Neural cell (in vitro differentiated cells): Measurements from ENCODE around the gene ARHGEF4. TPM values are rescaled to one million over a fixed set of nuclear protein-coding genes. Genes with fewer than 3 reads are reported as not detected.

Source experiments
- H2AFZ ChIP-seq: fragments of 200-600, 300-800 bp; sonication (generic), shearing (Covaris generic); 2 replicates; pipeline ENCODE4 v1.6.0; 2014; ENCODE audit warnings: low read depth, mild to moderate bottlenecking, antibody characterized with exemption, low read length, moderate library complexity
- H3F3A ChIP-seq: fragments of 200-600 bp; shearing (Covaris generic); 2 replicates; pipeline ENCODE4 v1.6.1; 2016; ENCODE audit warnings: mild to moderate bottlenecking, moderate library complexity, mixed read lengths, antibody characterized with exemption, low read length; ENCODE audit not compliant: insufficient read depth, poor library complexity, severe bottlenecking
- H3K27ac ChIP-seq: fragments of 200-600, 300-800 bp; sonication (generic), shearing (Covaris generic); 2 replicates; pipeline ENCODE4 v1.5.1; 2014; ENCODE audit warnings: mild to moderate bottlenecking, low read length, moderate library complexity
- H3K27me3 ChIP-seq: fragments of 300-800, 200-600 bp; sonication (generic), shearing (Covaris generic); 2 replicates; pipeline ENCODE4 v1.6.0; 2014; ENCODE audit warnings: mild to moderate bottlenecking, low read depth, low read length, moderate library complexity; ENCODE audit not compliant: insufficient read depth
- H3K36me3 ChIP-seq: fragments of 300-800, 200-600 bp; sonication (generic), shearing (Covaris generic); 2 replicates; pipeline ENCODE4 v1.5.1; 2014; ENCODE audit warnings: mild to moderate bottlenecking, antibody characterized with exemption, low read length, moderate library complexity; ENCODE audit not compliant: insufficient read depth
- H3K4me2 ChIP-seq: fragments of 300-800, 200-600 bp; sonication (generic), shearing (Covaris generic); 2 replicates; pipeline ENCODE4 v1.6.0; 2014; ENCODE audit warnings: mild to moderate bottlenecking, low read length
- H3K4me3 ChIP-seq: fragments of 300-800, 200-600 bp; sonication (generic), shearing (Covaris generic); 2 replicates; pipeline ENCODE4 v1.5.1; 2014; ENCODE audit warnings: mild to moderate bottlenecking, low read length, moderate library complexity
- H3K79me2 ChIP-seq: fragments of 200-600 bp; shearing (Covaris generic); replicated peaks from 2 replicates; pipeline ENCODE4 v1.6.0; 2014; ENCODE audit warnings: mild to moderate bottlenecking, low read length, moderate library complexity; ENCODE audit not compliant: insufficient read depth
- H3K9ac ChIP-seq: fragments of 300-800, 200-600 bp; sonication (generic), shearing (Covaris generic); 2 replicates; pipeline ENCODE4 v1.6.1; 2016; ENCODE audit warnings: mild to moderate bottlenecking, low read length, mixed read lengths
- H3K9me2 ChIP-seq: fragments of 200-600 bp; shearing (Covaris generic); 2 replicates; pipeline ENCODE4 v1.6.1; 2016; ENCODE audit warnings: mild to moderate bottlenecking, low read length, mixed read lengths; ENCODE audit not compliant: insufficient read depth
- H3K9me3 ChIP-seq: fragments of 200-600, 300-800 bp; sonication (generic), shearing (Covaris generic); 2 replicates; pipeline ENCODE4 v1.6.1; 2016; ENCODE audit warnings: mild to moderate bottlenecking, mixed run types, low read length, moderate library complexity, mixed read lengths
- H4K20me1 ChIP-seq: fragments of 200-600 bp; shearing (Covaris generic); 2 replicates; pipeline ENCODE4 v1.6.1; 2016; ENCODE audit warnings: mild to moderate bottlenecking, mixed run types; ENCODE audit not compliant: insufficient read depth
- EP300 ChIP-seq: fragments of 450-650 bp; conservative IDR thresholded peaks from 2 replicates; pipeline ENCODE4 v1.6.1; 2014; ENCODE audit warnings: antibody characterized with exemption, mild to moderate bottlenecking, moderate library complexity; ENCODE audit not compliant: poor library complexity, severe bottlenecking
- EZH2 ChIP-seq: fragments of 200-600, 300-800 bp; shearing (Covaris generic), sonication (generic); IDR thresholded peaks from 2 replicates; pipeline ENCODE4 v1.6.1; 2014; ENCODE audit warnings: antibody characterized with exemption, low read length, borderline replicate concordance, mild to moderate bottlenecking; ENCODE audit not compliant: insufficient read depth, poor library complexity, severe bottlenecking
- MXI1 ChIP-seq: fragments of 450-650 bp; conservative IDR thresholded peaks from 2 replicates; pipeline ENCODE4 v1.6.1; 2014; ENCODE audit warnings: antibody characterized with exemption, mild to moderate bottlenecking; ENCODE audit not compliant: poor library complexity, severe bottlenecking
- POLR2AphosphoS5 ChIP-seq: IDR thresholded peaks from 2 replicates; pipeline ENCODE4 v1.6.1; 2012
- RAD21 ChIP-seq: fragments of 450-650 bp; conservative IDR thresholded peaks from 2 replicates; pipeline ENCODE4 v1.6.1; 2014; ENCODE audit warnings: antibody characterized with exemption, mild to moderate bottlenecking, moderate library complexity
- SMC3 ChIP-seq: fragments of 450-650 bp; conservative IDR thresholded peaks from 2 replicates; pipeline ENCODE4 v1.6.1; 2014; ENCODE audit warnings: antibody characterized with exemption, mild to moderate bottlenecking, moderate library complexity; ENCODE audit not compliant: poor library complexity
- TAF1 ChIP-seq: IDR thresholded peaks from 2 replicates; pipeline ENCODE4 v1.6.1; 2012; ENCODE audit warnings: low read depth
- polyA plus RNA-seq: library from polyadenylated mRNA; depleted of rRNA; stranded (reverse); fragments of >200 nt; gene quantifications from 2 replicates; pipeline ENCODE4 v1.2.3, GENCODE V29; 2014
- TF ChIP-seq, protein P1 (sequence below): fragments of 450-650 bp; IDR thresholded peaks from 2 replicates; pipeline ENCODE4 v1.5.1; 2014; ENCODE audit warnings: antibody characterized with exemption, mild to moderate bottlenecking, moderate library complexity; ENCODE audit not compliant: poor library complexity, severe bottlenecking
- TF ChIP-seq, protein P2 (sequence below): IDR thresholded peaks from 2 replicates; pipeline ENCODE4 v1.6.1; 2012; ENCODE audit warnings: borderline replicate concordance

The ARHGEF4 gene
- polyA plus RNA-seq, 1 donor from 2014 or later, result 45.9 TPM

DNA sequence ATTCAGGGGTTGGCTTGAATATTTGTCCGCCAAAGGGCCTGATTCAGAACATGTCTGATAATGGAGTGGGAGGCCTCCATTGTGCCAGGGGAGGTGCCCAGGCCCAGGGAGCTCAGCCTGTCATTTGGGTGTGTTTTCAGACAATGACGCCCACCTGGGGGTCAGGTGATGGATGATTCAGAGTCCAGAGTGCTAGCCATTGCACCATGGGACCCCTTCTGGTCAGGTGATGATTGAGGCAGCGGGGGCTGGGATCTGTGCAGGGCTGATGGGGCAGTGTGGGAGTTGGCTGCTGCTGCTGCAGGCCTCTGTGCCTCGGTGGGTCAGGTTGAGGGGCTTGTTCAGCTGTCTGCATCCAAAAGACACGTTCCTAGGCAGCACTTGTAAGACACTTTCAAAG is 8.3 kb upstream of the ARHGEF4 start:
- Histone ChIP-seq H3K4me2 (no peak overlapping the region), H2AFZ (no peak overlapping the region), H3K9ac (no peak overlapping the region), H3K27me3 (no peaks in the 10 kb centered on the region), H3F3A (no peaks in the 10 kb centered on the region), H3K79me2 (no peaks in the 10 kb centered on the region), H3K27ac (no peak overlapping the region), H3K4me3 (no peak overlapping the region), H3K9me3 (no peaks in the 10 kb centered on the region), H4K20me1 (no peaks in the 10 kb centered on the region), H3K9me2 (no peaks in the 10 kb centered on the region), H3K36me3 (no peaks in the 10 kb centered on the region)
- TF ChIP-seq TAF1 (no peak), POLR2AphosphoS5 (no peak), EP300 (no peak), MXI1 (no peak), RAD21 (no peak), SMC3 (no peak), EZH2 (no peak)
- TF ChIP-seq, protein P1, sequence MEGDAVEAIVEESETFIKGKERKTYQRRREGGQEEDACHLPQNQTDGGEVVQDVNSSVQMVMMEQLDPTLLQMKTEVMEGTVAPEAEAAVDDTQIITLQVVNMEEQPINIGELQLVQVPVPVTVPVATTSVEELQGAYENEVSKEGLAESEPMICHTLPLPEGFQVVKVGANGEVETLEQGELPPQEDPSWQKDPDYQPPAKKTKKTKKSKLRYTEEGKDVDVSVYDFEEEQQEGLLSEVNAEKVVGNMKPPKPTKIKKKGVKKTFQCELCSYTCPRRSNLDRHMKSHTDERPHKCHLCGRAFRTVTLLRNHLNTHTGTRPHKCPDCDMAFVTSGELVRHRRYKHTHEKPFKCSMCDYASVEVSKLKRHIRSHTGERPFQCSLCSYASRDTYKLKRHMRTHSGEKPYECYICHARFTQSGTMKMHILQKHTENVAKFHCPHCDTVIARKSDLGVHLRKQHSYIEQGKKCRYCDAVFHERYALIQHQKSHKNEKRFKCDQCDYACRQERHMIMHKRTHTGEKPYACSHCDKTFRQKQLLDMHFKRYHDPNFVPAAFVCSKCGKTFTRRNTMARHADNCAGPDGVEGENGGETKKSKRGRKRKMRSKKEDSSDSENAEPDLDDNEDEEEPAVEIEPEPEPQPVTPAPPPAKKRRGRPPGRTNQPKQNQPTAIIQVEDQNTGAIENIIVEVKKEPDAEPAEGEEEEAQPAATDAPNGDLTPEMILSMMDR, result no peak
- TF ChIP-seq, protein P2, sequence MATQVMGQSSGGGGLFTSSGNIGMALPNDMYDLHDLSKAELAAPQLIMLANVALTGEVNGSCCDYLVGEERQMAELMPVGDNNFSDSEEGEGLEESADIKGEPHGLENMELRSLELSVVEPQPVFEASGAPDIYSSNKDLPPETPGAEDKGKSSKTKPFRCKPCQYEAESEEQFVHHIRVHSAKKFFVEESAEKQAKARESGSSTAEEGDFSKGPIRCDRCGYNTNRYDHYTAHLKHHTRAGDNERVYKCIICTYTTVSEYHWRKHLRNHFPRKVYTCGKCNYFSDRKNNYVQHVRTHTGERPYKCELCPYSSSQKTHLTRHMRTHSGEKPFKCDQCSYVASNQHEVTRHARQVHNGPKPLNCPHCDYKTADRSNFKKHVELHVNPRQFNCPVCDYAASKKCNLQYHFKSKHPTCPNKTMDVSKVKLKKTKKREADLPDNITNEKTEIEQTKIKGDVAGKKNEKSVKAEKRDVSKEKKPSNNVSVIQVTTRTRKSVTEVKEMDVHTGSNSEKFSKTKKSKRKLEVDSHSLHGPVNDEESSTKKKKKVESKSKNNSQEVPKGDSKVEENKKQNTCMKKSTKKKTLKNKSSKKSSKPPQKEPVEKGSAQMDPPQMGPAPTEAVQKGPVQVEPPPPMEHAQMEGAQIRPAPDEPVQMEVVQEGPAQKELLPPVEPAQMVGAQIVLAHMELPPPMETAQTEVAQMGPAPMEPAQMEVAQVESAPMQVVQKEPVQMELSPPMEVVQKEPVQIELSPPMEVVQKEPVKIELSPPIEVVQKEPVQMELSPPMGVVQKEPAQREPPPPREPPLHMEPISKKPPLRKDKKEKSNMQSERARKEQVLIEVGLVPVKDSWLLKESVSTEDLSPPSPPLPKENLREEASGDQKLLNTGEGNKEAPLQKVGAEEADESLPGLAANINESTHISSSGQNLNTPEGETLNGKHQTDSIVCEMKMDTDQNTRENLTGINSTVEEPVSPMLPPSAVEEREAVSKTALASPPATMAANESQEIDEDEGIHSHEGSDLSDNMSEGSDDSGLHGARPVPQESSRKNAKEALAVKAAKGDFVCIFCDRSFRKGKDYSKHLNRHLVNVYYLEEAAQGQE, result no peak

DNA sequence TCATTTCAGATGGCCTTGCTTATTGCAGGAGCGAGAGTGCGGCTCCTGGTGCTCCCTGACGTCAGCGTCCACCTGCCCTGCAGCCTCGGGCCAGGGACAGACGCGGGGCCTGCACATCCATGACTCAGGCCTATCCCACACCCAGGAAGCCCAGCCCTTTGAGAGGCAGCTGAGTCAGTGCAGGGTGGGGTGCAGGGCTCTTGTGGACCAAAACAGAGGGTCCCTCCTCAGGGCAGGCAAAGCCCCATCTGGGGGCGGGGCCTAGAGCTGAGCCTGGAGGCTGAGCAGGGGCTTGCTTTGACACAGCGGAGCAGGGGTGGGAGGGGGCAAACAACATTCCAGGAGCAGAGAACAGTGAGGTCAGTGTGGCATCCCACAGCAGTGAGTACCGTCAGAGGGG is 7.7 kb upstream of the ARHGEF4 start:
- H3F3A ChIP-seq, result no peaks in the 10 kb centered on the region
- no peak overlapping the region for H3K27ac ChIP-seq
- H3K27me3 ChIP-seq, result no peaks in the 10 kb centered on the region
- no peaks in the 10 kb centered on the region for H3K36me3 ChIP-seq
- TF ChIP-seq EP300, result no peak
- no peak for TF ChIP-seq POLR2AphosphoS5
- no peak for TF ChIP-seq SMC3
- TF ChIP-seq EZH2, result no peak
- H2AFZ ChIP-seq, result no peak overlapping the region
- no peak overlapping the region for H3K4me3 ChIP-seq
- H3K79me2 ChIP-seq, result no peaks in the 10 kb centered on the region
- H3K9me3 ChIP-seq, result no peaks in the 10 kb centered on the region
- H4K20me1 ChIP-seq, result no peaks in the 10 kb centered on the region
- no peaks in the 10 kb centered on the region for H3K9me2 ChIP-seq
- no peak overlapping the region for H3K4me2 ChIP-seq
- no peak overlapping the region for H3K9ac ChIP-seq

DNA sequence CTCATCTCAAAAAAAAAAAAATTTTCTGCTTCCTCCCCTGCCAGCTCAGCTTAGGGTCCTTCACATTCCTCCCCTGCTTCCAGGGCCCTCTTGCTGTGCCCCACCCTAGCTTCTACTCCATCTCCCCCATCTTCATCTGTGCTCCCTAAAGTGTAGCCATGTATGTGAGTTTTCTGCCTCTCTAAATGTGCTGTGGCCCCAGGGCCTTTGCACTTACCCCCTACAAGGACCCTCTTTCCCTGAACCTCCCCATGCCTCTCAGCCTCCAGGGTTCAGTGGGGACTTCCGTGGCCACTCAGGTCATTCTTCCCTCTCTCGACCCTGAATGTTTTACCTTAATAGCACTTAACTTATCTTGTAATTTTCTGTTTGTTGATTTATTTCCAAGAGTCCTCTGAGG is 6.2 kb upstream of the ARHGEF4 start:
- no peaks in the 10 kb centered on the region for H3K36me3 ChIP-seq
- peaks cover 3% of the 10 kb centered on the region for H3K27me3 ChIP-seq
- no peak overlapping the region for H3K4me3 ChIP-seq
- no peak overlapping the region for H2AFZ ChIP-seq
- no peak overlapping the region for H3K4me2 ChIP-seq
- H3K27ac ChIP-seq, result no peak overlapping the region
- H3K9me2 ChIP-seq, result no peaks in the 10 kb centered on the region
- no peak for TF ChIP-seq EP300
- TF ChIP-seq, protein P2, result no peak
- TF ChIP-seq, protein P1, result no peak
- no peak for TF ChIP-seq TAF1
- no peak for TF ChIP-seq POLR2AphosphoS5
- TF ChIP-seq SMC3, result no peak
- H3K9me3 ChIP-seq, result no peaks in the 10 kb centered on the region
- no peaks in the 10 kb centered on the region for H4K20me1 ChIP-seq
- no peak overlapping the region for H3K9ac ChIP-seq
- no peaks in the 10 kb centered on the region for H3K79me2 ChIP-seq
- no peaks in the 10 kb centered on the region for H3F3A ChIP-seq
